GM23338 (cell line): ENCODE data around the gene STXBP5. TPM values are rescaled to one million over a fixed set of nuclear protein-coding genes. Genes with fewer than 3 reads are reported as not detected.

Experiments
- ATAC-seq: fragments of 200-7000 bp; cut with Tn5 transposase; 3 replicates; pipeline ENCODE4 v1.9.1; 2020
- DNase-seq: peaks from one replicate; pipeline ENCODE4 v3.0.0-alpha.2; 2015; ENCODE audit warnings: low spot score
- H2AFZ ChIP-seq: fragments of 200-600 bp; sonication (generic); 2 replicates; pipeline ENCODE4 v1.8.0; 2016; ENCODE audit warnings: antibody characterized with exemption, mild to moderate bottlenecking, moderate library complexity
- H3F3A ChIP-seq: fragments of 200-600 bp; sonication (generic); replicated peaks from 2 replicates; pipeline ENCODE4 v1.8.0; 2017; ENCODE audit warnings: antibody characterized with exemption, mixed run types, low read depth
- H3K27ac ChIP-seq: fragments of 200-600 bp; sonication (generic); 2 replicates; pipeline ENCODE4 v1.6.1; 2016; ENCODE audit warnings: low read depth
- H3K27me3 ChIP-seq: fragments of 200-600 bp; sonication (generic); 2 replicates; pipeline ENCODE4 v1.8.0; 2016; ENCODE audit warnings: mild to moderate bottlenecking, mixed run types, moderate library complexity; ENCODE audit not compliant: insufficient read depth
- H3K36me3 ChIP-seq: fragments of 200-600 bp; sonication (generic); 2 replicates; pipeline ENCODE4 v1.8.0; 2016; ENCODE audit warnings: mild to moderate bottlenecking; ENCODE audit not compliant: insufficient read depth
- H3K4me1 ChIP-seq: fragments of 200-600 bp; sonication (generic); 2 replicates; pipeline ENCODE4 v1.8.0; 2016; ENCODE audit warnings: mild to moderate bottlenecking, moderate library complexity; ENCODE audit not compliant: insufficient read depth
- H3K4me2 ChIP-seq: fragments of 200-600 bp; sonication (generic); 2 replicates; pipeline ENCODE4 v1.7.1; 2017; ENCODE audit warnings: mixed run types
- H3K4me3 ChIP-seq: fragments of 200-600 bp; sonication (generic); 2 replicates; pipeline ENCODE4 v1.6.1; 2016; ENCODE audit warnings: mixed run types
- H3K79me2 ChIP-seq: fragments of 200-600 bp; sonication (generic); replicated peaks from 2 replicates; pipeline ENCODE4 v1.8.0; 2017; ENCODE audit warnings: mild to moderate bottlenecking; ENCODE audit not compliant: insufficient read depth
- H3K9me2 ChIP-seq: fragments of 200-600 bp; sonication (generic); 2 replicates; pipeline ENCODE4 v1.8.0; 2017; ENCODE audit not compliant: insufficient read depth
- H4K20me1 ChIP-seq: fragments of 200-600 bp; sonication (generic); replicated peaks from 2 replicates; pipeline ENCODE4 v1.8.0; 2017; ENCODE audit warnings: mild to moderate bottlenecking; ENCODE audit not compliant: insufficient read depth
- H3K27ac Mint-ChIP-seq: 2 replicates; pipeline ENCODE4 v1.8.0; 2020; ENCODE audit warnings: inconsistent platforms, mild to moderate bottlenecking, moderate library complexity, mixed read lengths
- H3K27me3 Mint-ChIP-seq: 3 replicates; pipeline ENCODE4 v1.8.0; 2022; ENCODE audit warnings: low read depth, mild to moderate bottlenecking, moderate library complexity, mixed read lengths, inconsistent platforms; ENCODE audit not compliant: insufficient read depth, poor library complexity
- H3K36me3 Mint-ChIP-seq: 3 replicates; pipeline ENCODE4 v1.8.0; 2021; ENCODE audit warnings: low read depth, mild to moderate bottlenecking, inconsistent platforms, moderate library complexity, mixed read lengths
- H3K4me1 Mint-ChIP-seq: 3 replicates; pipeline ENCODE4 v1.8.0; 2020; ENCODE audit warnings: mild to moderate bottlenecking, inconsistent platforms, mixed read lengths
- H3K4me3 Mint-ChIP-seq: 3 replicates; pipeline ENCODE4 v1.8.0; 2021; ENCODE audit warnings: moderate library complexity, mild to moderate bottlenecking, inconsistent platforms, mixed read lengths
- H3K9me3 Mint-ChIP-seq: 3 replicates; pipeline ENCODE4 v1.8.0; 2020; ENCODE audit warnings: moderate library complexity, mild to moderate bottlenecking, inconsistent platforms, mixed read lengths
- CREB1 ChIP-seq: fragments of 250-450 bp; sonication (Bioruptor Pico); IDR thresholded peaks from 2 replicates; pipeline ENCODE4 v1.5.0; 2020; ENCODE audit warnings: low read depth, mild to moderate bottlenecking, moderate library complexity
- EZH2 ChIP-seq: fragments of 200-600 bp; sonication (generic); IDR thresholded peaks from one replicate; pipeline ENCODE4 v1.8.0; 2017; ENCODE audit warnings: antibody characterized with exemption, mild to moderate bottlenecking, low read depth; ENCODE audit not compliant: unreplicated experiment
- EZH2phosphoT487 ChIP-seq: fragments of 200-600 bp; sonication (generic); IDR thresholded peaks from one replicate; pipeline ENCODE4 v1.8.1; 2018; ENCODE audit warnings: antibody characterized with exemption; ENCODE audit not compliant: unreplicated experiment
- JUNB ChIP-seq: IDR thresholded peaks from one replicate; pipeline ENCODE4 v1.6.1; 2016; ENCODE audit warnings: antibody characterized with exemption; ENCODE audit not compliant: unreplicated experiment
- NANOG ChIP-seq: IDR thresholded peaks from 2 replicates; pipeline ENCODE4 v1.6.1; 2016; ENCODE audit warnings: antibody characterized with exemption, borderline replicate concordance
- POLR2AphosphoS5 ChIP-seq: IDR thresholded peaks from 2 replicates; pipeline ENCODE4 v1.6.1; 2016; ENCODE audit warnings: antibody characterized with exemption, low read depth
- STAT1 ChIP-seq: IDR thresholded peaks from one replicate; pipeline ENCODE4 v1.6.1; 2016; ENCODE audit warnings: antibody characterized with exemption; ENCODE audit not compliant: unreplicated experiment
- ZNF114 ChIP-seq: fragments of 250-450 bp; sonication (Bioruptor Pico); IDR thresholded peaks from 2 replicates; pipeline ENCODE4 v1.5.0; 2020; ENCODE audit warnings: mild to moderate bottlenecking, moderate library complexity
- ZNF331 ChIP-seq: fragments of 250-450 bp; sonication (Bioruptor Pico); IDR thresholded peaks from 2 replicates; pipeline ENCODE4 v1.5.0; 2020; ENCODE audit warnings: low read depth, mild to moderate bottlenecking, moderate library complexity
- polyA plus RNA-seq: library from polyadenylated mRNA; unstranded; fragments of >200 nt; fragmentation: Nextera tagmentation; extraction: Ambion mirVana; gene quantifications from 2 replicates; pipeline ENCODE4 v1.2.1, GENCODE V29; 2016
- total RNA-seq: library from RNA; depleted of rRNA; stranded (reverse); fragments of >200 nt; shearing (Covaris generic); gene quantifications from 2 replicates; pipeline ENCODE4 v1.2.3, GENCODE V29; 2014
- TF ChIP-seq, protein P1 (sequence below): fragments of 250-450 bp; sonication (Bioruptor Pico); IDR thresholded peaks from 2 replicates; pipeline ENCODE4 v1.5.0; 2020; ENCODE audit warnings: mild to moderate bottlenecking, moderate library complexity
- TF ChIP-seq, protein P2 (sequence below): IDR thresholded peaks from 2 replicates; pipeline ENCODE4 v1.6.1; 2016; ENCODE audit warnings: antibody characterized with exemption
- TF ChIP-seq, protein P3 (sequence below), 2 experiments: fragments of 200-600 bp in 1 of 2; sonication (generic) in 1 of 2; conservative IDR thresholded peaks; 2 replicates each; pipeline versions ENCODE4 v1.5.1 to v1.6.1; 2016 to 2017; ENCODE audit warnings: antibody characterized with exemption in 2 of 2, low read depth in 2 of 2, mild to moderate bottlenecking in 2 of 2, moderate library complexity in 1 of 2
- TF ChIP-seq, protein P4 (sequence below): IDR thresholded peaks from one replicate; pipeline ENCODE4 v1.6.1; 2018; ENCODE audit warnings: antibody characterized with exemption; ENCODE audit not compliant: unreplicated experiment

The STXBP5 gene
- total and polyA plus RNA-seq, 2 experiments from 2014 or later: 3.9 to 17.8 TPM

DNA sequence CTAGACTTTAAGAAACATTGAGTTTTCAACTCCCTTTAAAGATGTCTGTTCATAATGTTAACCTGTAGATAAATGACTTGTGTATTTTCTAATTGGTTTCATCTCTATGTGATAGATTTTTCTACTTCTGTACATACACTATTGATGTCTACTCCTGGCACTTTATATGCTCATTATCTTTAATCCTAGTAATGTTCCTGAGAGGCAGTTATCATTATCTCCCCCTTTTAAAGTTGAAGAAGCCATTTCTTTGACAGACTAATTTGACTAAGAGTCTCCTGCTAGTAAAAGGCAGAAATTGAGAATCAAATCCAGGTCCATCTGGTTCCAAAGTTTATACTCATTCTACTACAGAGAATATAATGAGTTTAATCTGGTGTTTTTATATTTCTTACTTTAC is 167.1 kb downstream of the STXBP5 start:
- DNase-seq (no peak), ATAC-seq (no peak)
- Histone ChIP-seq H3K4me3 (no peak overlapping the region), H4K20me1 (no peaks in the 10 kb centered on the region), H3K4me2 (no peak overlapping the region), H3K4me1 (no peaks in the 10 kb centered on the region), H3K36me3 (no peaks in the 10 kb centered on the region), H2AFZ (no peak overlapping the region), H3K27me3 (no peaks in the 10 kb centered on the region), H3K9me2 (no peaks in the 10 kb centered on the region), H3K79me2 (no peaks in the 10 kb centered on the region), H3F3A (no peaks in the 10 kb centered on the region), H3K27ac (no peak overlapping the region)
- H3K4me1 Mint-ChIP-seq: no peaks in the 10 kb centered on the region
- no peaks in the 10 kb centered on the region for H3K9me3 Mint-ChIP-seq
- no peak overlapping the region for H3K27ac Mint-ChIP-seq
- no peak overlapping the region for H3K4me3 Mint-ChIP-seq
- no peak for TF ChIP-seq POLR2AphosphoS5
- TF ChIP-seq, protein P1, sequence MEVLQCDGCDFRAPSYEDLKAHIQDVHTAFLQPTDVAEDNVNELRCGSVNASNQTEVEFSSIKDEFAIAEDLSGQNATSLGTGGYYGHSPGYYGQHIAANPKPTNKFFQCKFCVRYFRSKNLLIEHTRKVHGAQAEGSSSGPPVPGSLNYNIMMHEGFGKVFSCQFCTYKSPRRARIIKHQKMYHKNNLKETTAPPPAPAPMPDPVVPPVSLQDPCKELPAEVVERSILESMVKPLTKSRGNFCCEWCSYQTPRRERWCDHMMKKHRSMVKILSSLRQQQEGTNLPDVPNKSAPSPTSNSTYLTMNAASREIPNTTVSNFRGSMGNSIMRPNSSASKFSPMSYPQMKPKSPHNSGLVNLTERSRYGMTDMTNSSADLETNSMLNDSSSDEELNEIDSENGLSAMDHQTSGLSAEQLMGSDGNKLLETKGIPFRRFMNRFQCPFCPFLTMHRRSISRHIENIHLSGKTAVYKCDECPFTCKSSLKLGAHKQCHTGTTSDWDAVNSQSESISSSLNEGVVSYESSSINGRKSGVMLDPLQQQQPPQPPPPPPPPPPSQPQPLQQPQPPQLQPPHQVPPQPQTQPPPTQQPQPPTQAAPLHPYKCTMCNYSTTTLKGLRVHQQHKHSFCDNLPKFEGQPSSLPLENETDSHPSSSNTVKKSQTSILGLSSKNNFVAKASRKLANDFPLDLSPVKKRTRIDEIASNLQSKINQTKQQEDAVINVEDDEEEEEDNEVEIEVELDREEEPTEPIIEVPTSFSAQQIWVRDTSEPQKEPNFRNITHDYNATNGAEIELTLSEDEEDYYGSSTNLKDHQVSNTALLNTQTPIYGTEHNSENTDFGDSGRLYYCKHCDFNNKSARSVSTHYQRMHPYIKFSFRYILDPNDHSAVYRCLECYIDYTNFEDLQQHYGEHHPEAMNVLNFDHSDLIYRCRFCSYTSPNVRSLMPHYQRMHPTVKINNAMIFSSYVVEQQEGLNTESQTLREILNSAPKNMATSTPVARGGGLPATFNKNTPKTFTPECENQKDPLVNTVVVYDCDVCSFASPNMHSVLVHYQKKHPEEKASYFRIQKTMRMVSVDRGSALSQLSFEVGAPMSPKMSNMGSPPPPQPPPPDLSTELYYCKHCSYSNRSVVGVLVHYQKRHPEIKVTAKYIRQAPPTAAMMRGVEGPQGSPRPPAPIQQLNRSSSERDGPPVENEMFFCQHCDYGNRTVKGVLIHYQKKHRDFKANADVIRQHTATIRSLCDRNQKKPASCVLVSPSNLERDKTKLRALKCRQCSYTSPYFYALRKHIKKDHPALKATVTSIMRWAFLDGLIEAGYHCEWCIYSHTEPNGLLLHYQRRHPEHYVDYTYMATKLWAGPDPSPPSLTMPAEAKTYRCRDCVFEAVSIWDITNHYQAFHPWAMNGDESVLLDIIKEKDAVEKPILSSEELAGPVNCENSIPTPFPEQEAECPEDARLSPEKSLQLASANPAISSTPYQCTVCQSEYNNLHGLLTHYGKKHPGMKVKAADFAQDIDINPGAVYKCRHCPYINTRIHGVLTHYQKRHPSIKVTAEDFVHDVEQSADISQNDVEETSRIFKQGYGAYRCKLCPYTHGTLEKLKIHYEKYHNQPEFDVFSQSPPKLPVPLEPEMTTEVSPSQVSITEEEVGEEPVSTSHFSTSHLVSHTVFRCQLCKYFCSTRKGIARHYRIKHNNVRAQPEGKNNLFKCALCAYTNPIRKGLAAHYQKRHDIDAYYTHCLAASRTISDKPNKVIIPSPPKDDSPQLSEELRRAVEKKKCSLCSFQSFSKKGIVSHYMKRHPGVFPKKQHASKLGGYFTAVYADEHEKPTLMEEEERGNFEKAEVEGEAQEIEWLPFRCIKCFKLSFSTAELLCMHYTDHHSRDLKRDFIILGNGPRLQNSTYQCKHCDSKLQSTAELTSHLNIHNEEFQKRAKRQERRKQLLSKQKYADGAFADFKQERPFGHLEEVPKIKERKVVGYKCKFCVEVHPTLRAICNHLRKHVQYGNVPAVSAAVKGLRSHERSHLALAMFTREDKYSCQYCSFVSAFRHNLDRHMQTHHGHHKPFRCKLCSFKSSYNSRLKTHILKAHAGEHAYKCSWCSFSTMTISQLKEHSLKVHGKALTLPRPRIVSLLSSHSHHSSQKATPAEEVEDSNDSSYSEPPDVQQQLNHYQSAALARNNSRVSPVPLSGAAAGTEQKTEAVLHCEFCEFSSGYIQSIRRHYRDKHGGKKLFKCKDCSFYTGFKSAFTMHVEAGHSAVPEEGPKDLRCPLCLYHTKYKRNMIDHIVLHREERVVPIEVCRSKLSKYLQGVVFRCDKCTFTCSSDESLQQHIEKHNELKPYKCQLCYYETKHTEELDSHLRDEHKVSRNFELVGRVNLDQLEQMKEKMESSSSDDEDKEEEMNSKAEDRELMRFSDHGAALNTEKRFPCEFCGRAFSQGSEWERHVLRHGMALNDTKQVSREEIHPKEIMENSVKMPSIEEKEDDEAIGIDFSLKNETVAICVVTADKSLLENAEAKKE: no peak
- no peak for TF ChIP-seq EZH2
- TF ChIP-seq EZH2phosphoT487: no peak
- TF ChIP-seq ZNF331: no peak
- no peak for TF ChIP-seq NANOG
- no peak for TF ChIP-seq STAT1
- TF ChIP-seq, protein P2, sequence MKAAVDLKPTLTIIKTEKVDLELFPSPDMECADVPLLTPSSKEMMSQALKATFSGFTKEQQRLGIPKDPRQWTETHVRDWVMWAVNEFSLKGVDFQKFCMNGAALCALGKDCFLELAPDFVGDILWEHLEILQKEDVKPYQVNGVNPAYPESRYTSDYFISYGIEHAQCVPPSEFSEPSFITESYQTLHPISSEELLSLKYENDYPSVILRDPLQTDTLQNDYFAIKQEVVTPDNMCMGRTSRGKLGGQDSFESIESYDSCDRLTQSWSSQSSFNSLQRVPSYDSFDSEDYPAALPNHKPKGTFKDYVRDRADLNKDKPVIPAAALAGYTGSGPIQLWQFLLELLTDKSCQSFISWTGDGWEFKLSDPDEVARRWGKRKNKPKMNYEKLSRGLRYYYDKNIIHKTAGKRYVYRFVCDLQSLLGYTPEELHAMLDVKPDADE: no peak
- TF ChIP-seq CREB1 (CRISPR knock-in tag): no peak
- no peak for TF ChIP-seq ZNF114 (CRISPR knock-in tag)
- no peak for TF ChIP-seq JUNB
- TF ChIP-seq, protein P3, sequence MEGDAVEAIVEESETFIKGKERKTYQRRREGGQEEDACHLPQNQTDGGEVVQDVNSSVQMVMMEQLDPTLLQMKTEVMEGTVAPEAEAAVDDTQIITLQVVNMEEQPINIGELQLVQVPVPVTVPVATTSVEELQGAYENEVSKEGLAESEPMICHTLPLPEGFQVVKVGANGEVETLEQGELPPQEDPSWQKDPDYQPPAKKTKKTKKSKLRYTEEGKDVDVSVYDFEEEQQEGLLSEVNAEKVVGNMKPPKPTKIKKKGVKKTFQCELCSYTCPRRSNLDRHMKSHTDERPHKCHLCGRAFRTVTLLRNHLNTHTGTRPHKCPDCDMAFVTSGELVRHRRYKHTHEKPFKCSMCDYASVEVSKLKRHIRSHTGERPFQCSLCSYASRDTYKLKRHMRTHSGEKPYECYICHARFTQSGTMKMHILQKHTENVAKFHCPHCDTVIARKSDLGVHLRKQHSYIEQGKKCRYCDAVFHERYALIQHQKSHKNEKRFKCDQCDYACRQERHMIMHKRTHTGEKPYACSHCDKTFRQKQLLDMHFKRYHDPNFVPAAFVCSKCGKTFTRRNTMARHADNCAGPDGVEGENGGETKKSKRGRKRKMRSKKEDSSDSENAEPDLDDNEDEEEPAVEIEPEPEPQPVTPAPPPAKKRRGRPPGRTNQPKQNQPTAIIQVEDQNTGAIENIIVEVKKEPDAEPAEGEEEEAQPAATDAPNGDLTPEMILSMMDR (conservative IDR thresholded peaks at IDR 0.05; ENCODE audit: low read depth in 2 of 2): no peak
- TF ChIP-seq, protein P4, sequence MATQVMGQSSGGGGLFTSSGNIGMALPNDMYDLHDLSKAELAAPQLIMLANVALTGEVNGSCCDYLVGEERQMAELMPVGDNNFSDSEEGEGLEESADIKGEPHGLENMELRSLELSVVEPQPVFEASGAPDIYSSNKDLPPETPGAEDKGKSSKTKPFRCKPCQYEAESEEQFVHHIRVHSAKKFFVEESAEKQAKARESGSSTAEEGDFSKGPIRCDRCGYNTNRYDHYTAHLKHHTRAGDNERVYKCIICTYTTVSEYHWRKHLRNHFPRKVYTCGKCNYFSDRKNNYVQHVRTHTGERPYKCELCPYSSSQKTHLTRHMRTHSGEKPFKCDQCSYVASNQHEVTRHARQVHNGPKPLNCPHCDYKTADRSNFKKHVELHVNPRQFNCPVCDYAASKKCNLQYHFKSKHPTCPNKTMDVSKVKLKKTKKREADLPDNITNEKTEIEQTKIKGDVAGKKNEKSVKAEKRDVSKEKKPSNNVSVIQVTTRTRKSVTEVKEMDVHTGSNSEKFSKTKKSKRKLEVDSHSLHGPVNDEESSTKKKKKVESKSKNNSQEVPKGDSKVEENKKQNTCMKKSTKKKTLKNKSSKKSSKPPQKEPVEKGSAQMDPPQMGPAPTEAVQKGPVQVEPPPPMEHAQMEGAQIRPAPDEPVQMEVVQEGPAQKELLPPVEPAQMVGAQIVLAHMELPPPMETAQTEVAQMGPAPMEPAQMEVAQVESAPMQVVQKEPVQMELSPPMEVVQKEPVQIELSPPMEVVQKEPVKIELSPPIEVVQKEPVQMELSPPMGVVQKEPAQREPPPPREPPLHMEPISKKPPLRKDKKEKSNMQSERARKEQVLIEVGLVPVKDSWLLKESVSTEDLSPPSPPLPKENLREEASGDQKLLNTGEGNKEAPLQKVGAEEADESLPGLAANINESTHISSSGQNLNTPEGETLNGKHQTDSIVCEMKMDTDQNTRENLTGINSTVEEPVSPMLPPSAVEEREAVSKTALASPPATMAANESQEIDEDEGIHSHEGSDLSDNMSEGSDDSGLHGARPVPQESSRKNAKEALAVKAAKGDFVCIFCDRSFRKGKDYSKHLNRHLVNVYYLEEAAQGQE: no peak
- H3K27me3 Mint-ChIP-seq: peaks cover 2% of the 10 kb centered on the region
- H3K36me3 Mint-ChIP-seq: 0 out of 3 replicates have a peak, but pooled peaks cover 3% of the 10 kb centered on the region
